HG03442 (cell line): ENCODE data around the gene RRN3.
"Not testable (repeated sequence)": the region's sequence is repeated elsewhere in the genome, so short reads cannot be mapped to it uniquely, and the experiment has no call there.

ENCODE experiments used
- ATAC-seq: cut with Tn5 transposase; IDR thresholded peaks from one replicate; pipeline ENCODE4 v1.9.1; 2021; ENCODE audit warnings: mild to moderate bottlenecking, moderate library complexity; ENCODE audit not compliant: unreplicated experiment

The RRN3 gene

DNA sequence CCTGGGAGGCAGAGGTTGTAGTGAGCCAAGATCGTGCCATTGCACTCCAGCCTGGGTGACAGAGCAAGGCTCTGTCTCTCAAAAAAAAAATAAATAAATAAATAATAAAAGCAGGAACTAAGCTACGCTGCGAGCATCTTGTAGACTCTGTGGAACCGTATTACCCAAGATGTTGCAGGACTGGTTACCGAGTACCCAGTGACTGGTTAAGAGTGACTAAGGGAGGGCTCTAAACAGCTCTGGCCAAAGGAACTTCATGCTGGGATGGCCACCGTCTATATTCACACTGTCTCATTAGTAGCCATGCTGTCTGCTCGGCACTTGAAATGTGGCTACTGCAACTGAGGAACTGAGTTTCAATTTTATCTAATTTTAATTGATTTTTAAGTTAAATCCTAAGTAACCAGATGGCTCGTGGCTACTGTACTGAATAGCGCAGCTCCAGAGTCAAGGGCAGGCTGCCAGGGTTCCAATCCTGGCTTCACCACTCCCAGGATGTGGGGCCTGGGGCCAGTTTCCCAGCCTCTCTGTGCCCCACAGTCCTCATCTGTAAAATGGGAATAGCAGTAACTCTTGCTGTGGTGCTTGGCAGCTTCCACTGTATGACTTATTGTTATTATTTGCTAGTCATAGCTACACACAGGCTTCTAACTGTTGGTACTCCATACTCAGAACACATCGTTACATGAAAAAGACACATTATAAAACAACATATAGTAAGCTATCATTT is 41.2 kb downstream of the RRN3 start:
- no peak for ATAC-seq

DNA sequence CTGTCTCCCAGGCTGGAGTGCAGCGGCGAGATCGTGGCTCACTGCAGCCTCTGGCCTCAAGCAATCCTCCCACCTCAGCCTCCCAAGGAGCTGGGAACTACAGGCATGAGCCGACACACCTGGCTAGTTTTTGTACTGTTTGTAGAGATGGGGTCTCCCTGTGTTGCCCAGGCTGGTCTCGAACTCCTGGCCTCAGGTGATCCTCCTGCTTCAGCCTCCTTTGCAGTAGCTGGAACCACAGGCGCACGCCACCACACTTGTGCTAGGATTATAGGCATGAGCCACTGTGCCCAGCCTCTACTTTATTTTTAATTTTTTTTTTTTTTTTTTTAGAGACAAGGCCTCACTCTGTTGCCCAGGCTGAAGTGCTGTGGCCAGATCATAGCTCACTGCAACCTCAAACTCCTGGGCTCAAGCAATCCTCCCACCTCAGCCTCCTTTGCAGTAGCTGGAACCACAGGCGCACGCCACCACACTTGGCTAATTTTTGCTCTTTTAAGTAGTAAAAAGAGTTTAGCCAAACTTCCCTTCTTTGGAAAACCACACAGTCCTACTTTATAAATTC is 42.6 kb downstream of the RRN3 start:
- ATAC-seq, result no peak

DNA sequence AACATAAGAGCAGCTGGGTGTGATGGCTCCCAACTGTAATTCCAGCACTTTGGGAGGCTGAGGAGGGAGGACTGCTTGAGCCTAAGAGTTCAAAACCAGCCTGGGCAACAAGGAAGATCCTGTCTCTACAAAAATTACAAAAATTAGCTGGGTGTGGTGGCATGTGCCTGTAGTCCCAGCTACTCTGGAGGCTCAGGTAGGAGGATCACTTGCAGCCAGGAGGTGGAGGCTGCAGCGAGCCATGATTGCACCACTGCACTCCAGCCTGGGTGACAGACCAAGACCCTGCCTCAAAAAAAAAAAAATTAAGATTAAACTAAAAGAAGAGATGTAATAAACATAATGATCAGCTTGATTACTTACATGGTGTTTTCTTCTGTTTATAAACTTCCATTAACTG is 43.6 kb downstream of the RRN3 start:
- not testable (repeated sequence) for ATAC-seq

GRCh38 chr16:15049581-15050180 is 44.4 kb downstream of the RRN3 start:
- ATAC-seq, result no peak

- ATAC-seq, result no peak
Observed at GRCh38 chr16:15046692-15047376, 47.2 kb downstream of the RRN3 start.

- not testable (repeated sequence) for ATAC-seq
Observed at GRCh38 chr16:15045270-15045669, 48.8 kb downstream of the RRN3 start.

DNA sequence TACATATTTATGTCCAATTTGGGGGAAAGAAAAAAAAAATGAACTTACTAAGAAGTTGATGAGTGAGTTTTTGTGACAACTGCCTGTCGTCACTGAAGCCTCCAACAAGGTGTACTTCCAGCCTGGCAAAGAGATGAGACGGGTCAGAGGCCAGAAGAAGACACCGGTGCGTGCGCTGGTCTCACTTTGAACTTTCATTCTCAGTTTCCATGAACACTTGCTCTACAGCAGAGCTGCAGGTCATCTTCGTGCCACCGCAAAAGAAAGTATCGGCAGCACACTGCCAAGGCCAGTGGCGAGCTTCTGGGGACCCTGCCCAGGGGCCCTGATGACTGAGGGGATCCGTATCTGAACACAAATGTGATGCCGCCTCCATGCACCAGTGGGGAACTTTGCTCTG is 49.8 kb downstream of the RRN3 start:
- no peak for ATAC-seq

DNA sequence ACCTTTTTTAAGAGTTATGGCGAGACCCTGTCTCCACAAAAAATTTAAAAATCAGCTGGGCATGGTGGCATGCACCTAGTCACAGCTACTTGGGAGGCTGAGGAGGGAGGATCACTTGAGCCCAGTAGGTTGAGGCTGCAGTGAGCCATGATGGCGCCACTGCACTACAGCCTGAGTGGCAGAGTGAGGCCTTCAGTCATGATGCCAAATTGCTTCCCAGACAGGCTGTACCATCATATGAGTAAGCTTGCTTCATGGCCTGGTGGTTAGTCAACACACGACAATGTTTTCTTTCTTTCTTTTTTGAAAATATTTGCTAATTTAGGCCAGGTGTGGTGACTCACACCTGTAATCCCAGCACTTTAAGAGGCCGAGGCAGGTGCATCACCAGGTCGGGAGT is 50.7 kb downstream of the RRN3 start:
- ATAC-seq, result no peak

- no peak for ATAC-seq
Observed at GRCh38 chr16:15041271-15042004, 52.6 kb downstream of the RRN3 start.

DNA sequence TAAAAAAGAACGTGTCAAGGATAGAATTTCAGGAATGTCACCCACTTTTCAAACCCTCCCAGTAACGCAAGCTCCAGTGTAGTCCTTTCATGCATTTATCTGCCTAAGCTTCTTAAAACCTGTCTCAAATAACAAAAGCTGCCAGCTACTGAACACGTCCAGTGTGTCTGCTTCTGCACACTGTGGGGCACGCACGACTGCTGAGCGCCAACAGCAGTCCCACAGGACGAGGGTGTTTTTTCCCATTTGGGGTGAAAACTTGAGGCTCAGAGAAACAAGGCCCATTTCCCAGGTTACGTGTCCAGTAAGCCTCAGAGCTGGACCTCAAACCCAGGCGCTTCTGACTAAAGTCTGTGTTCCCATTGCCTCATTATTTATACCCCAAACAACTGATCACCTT is 55.4 kb downstream of the RRN3 start:
- ATAC-seq, result no peak

GRCh38 chr16:15037745-15038144 is 56.3 kb downstream of the RRN3 start:
- ATAC-seq, result no peak

DNA sequence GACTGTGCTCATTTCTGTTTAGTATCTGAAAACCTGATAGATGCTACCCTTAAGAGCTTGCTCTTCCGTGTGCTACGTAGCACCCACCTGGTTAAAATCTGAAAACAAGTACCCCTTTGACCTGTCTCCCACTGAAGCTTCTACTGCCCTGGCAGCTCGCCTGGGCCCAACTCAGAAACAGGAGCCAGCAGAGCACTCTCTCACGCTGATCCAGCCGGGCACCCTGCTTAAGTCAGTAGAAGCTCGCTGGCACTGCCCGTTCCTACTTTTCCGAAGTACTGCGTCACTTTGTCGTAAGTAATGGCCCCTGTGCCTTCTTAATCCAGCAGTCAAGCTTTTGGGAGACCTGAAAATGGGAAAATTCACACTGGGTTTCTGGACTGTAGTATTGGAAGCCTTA is 57.1 kb downstream of the RRN3 start:
- ATAC-seq, result no peak

GRCh38 chr16:15035163-15035729 is 58.8 kb downstream of the RRN3 start:
- ATAC-seq, result no peak

GRCh38 chr16:15034266-15035162 is 59.6 kb downstream of the RRN3 start:
- no peak for ATAC-seq

DNA sequence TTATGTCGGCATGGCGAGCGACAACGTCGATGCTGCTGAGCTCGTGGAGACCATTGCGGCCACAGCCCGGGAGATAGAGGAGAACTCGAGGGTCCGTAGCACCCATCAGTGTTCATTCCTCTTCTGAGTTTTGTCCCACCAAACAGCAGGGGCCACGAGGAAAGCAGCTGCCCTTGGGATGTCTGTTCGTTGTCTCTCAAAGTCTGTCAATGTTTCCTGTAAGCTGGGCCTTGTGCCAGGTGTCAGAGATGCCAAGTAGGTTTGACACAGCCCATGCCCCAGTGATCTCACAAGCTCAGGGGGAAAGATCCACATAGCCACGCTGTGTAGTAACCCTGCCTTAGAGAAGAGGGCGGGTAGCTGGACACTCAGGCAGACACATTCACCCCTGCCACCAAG is 60.8 kb downstream of the RRN3 start:
- no peak for ATAC-seq

DNA sequence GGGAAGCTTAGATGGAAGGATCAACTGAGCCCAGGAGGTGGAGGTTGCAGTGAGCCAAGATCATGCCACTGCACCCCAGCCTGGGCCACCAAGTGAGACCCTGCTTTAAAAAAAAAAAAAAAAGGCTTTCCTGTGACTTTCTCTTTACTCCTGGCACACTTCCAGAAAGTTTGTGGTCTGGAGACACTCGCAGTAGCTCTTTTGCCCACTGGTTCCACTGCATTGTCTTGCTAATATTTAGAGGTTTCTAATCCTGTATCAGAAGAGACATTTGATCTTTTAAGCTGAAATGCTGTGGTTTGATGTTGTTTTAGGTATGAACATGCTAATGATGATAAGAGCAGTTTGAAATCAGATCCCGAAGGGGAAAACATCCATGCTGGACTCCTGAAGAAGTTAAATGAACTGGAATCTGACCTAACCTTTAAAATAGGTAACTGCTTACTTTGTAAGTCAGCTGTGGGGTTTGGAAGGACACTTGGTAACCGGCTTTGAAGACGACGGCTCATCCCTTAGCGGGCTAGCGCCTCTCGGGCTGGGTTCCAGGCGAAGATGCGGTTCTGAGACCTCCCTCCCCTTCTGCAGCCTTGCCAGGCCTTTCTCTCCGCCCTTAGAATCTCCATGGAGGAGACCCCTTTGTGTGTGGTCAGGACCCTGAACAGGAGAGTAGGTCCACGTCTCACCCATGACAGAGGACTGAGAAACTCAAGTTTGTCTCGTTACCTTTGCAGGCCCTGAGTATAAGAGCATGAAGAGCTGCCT is 61.3 kb downstream of the RRN3 start:
- no peak for ATAC-seq

GRCh38 chr16:15031586-15031985 is 62.5 kb downstream of the RRN3 start:
- no peak for ATAC-seq

GRCh38 chr16:15031179-15031578 is 62.9 kb downstream of the RRN3 start:
- ATAC-seq, result no peak

DNA sequence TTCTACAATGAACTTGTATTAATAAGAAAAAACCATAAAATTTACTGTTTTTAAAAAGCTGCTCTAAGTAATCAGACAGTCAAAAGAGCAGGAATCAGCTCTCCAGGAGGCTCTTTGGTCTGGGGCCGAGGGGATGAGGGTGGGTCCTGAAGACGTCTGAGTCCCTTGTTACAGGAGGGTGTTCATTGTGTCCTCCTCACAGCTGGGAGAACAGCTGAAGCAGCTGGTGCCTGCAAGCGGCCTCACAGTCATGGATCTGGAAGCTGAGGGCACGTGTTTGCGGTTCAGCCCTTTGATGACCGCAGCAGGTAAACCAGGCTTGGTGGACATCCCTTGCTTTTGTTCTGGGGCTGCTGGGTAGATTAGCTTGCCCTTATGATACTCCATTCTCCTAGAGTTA is 64.3 kb downstream of the RRN3 start:
- not testable (repeated sequence) for ATAC-seq
